HepG2 (cell line): ENCODE measurements around the gene SCNM1. TPM values are rescaled to one million over a fixed set of nuclear protein-coding genes. Genes with fewer than 3 reads are reported as not detected.

ENCODE experiments used
- JUNB ChIP-seq: sonication (generic); formaldehyde crosslinking; IDR thresholded peaks from 2 replicates; pipeline ENCODE4 v1.8.0; 2022; ENCODE audit warnings: missing genetic modification reagents, mild to moderate bottlenecking, borderline replicate concordance
- MBNL3 ChIP-seq: fragments of 250-450 bp; sonication (Bioruptor Pico); conservative IDR thresholded peaks from 2 replicates; pipeline ENCODE4 v1.8.0; 2022; ENCODE audit warnings: mild to moderate bottlenecking, inconsistent platforms
- MIXL1 ChIP-seq: IDR thresholded peaks from 2 replicates; pipeline ENCODE4 v1.6.1; 2016
- NFIB ChIP-seq: sonication (generic); formaldehyde crosslinking; IDR thresholded peaks from 2 replicates; pipeline ENCODE4 v1.9.0; 2021; ENCODE audit warnings: missing genetic modification reagents, mild to moderate bottlenecking, borderline replicate concordance
- POLR2AphosphoS5 ChIP-seq: IDR thresholded peaks from 2 replicates; pipeline ENCODE4 v1.6.1; 2012; ENCODE audit warnings: low read depth, low read length
- SOX6 ChIP-seq, 2 experiments: fragments of 450-650 bp in 1 of 2; sonication (generic) in 1 of 2; formaldehyde crosslinking in 1 of 2; IDR thresholded peaks; 2 replicates each; pipeline versions ENCODE4 v1.4.0 to v1.6.1; 2017 to 2020; ENCODE audit warnings: antibody characterized with exemption in 1 of 2, mild to moderate bottlenecking in 1 of 2, missing genetic modification reagents in 1 of 2
- ZBTB38 ChIP-seq: sonication (generic); formaldehyde crosslinking; IDR thresholded peaks from 2 replicates; pipeline ENCODE4 v1.5.1; 2020; ENCODE audit warnings: mild to moderate bottlenecking, missing genetic modification reagents
- ZGPAT ChIP-seq: IDR thresholded peaks from 2 replicates; pipeline ENCODE4 v1.6.1; 2016; ENCODE audit warnings: mild to moderate bottlenecking
- ZNF225 ChIP-seq: sonication (generic); formaldehyde crosslinking; IDR thresholded peaks from 2 replicates; pipeline ENCODE4 v1.4.0; 2020; ENCODE audit warnings: mild to moderate bottlenecking, missing genetic modification reagents
- ZNF264 ChIP-seq: sonication (generic); formaldehyde crosslinking; IDR thresholded peaks from 2 replicates; pipeline ENCODE4 v1.4.0; 2020; ENCODE audit warnings: missing genetic modification reagents
- ZNF691 ChIP-seq: sonication (generic); formaldehyde crosslinking; IDR thresholded peaks from 2 replicates; pipeline ENCODE4 v1.4.0; 2020; ENCODE audit warnings: missing genetic modification reagents, low read depth, mild to moderate bottlenecking, borderline replicate concordance
- polyA plus RNA-seq, 8 experiments: library from polyadenylated mRNA; depleted of rRNA in 3 of 8; stranded (reverse) in 7 of 8; unstranded in 1 of 8; fragments of >200 nt; fragmentation: Illumina TruSeq in 4 of 8; extraction: Trizol in 4 of 8; gene quantifications; 2 replicates each; pipeline versions ENCODE4 v1.2.1 to v1.2.3, GENCODE V29; 2011 to 2016; ENCODE audit warnings: low read depth in 4 of 8, missing spikeins in 1 of 8, mixed read lengths in 1 of 8; ENCODE audit not compliant: insufficient read depth in 1 of 8
- total RNA-seq, 5 experiments: library from RNA; depleted of rRNA; stranded (reverse); fragments of >200 nt; fragmentation: Illumina TruSeq; extraction: Trizol; gene quantifications; 2 replicates each; pipeline ENCODE4 v1.2.3, GENCODE V29; 2016; ENCODE audit warnings: low read depth in 1 of 5
- TF ChIP-seq, protein P1 (sequence below): sonication (generic); formaldehyde crosslinking; IDR thresholded peaks from 2 replicates; pipeline ENCODE4 v1.5.1; 2020; ENCODE audit warnings: missing genetic modification reagents, mild to moderate bottlenecking, borderline replicate concordance
- TF ChIP-seq, protein P2 (sequence below), 2 experiments: sonication (generic) in 1 of 2; formaldehyde crosslinking in 1 of 2; IDR thresholded peaks; 2 replicates each; pipeline versions ENCODE4 v1.6.1 to v1.9.0; 2014 to 2022; ENCODE audit warnings: antibody characterized with exemption in 1 of 2, borderline replicate concordance in 1 of 2, inconsistent platforms in 1 of 2, low read depth in 1 of 2, missing genetic modification reagents in 1 of 2
- TF ChIP-seq, protein P3 (sequence below): sonication (generic); formaldehyde crosslinking; IDR thresholded peaks from 2 replicates; pipeline ENCODE4 v1.4.0; 2020; ENCODE audit warnings: missing genetic modification reagents, borderline replicate concordance

Gene SCNM1
- total and polyA plus RNA-seq, 2 of the 13 experiments (the other 11 are each of a cell fraction or from before 2014, with no cell fraction given) = 16.3 to 31.5 TPM

DNA sequence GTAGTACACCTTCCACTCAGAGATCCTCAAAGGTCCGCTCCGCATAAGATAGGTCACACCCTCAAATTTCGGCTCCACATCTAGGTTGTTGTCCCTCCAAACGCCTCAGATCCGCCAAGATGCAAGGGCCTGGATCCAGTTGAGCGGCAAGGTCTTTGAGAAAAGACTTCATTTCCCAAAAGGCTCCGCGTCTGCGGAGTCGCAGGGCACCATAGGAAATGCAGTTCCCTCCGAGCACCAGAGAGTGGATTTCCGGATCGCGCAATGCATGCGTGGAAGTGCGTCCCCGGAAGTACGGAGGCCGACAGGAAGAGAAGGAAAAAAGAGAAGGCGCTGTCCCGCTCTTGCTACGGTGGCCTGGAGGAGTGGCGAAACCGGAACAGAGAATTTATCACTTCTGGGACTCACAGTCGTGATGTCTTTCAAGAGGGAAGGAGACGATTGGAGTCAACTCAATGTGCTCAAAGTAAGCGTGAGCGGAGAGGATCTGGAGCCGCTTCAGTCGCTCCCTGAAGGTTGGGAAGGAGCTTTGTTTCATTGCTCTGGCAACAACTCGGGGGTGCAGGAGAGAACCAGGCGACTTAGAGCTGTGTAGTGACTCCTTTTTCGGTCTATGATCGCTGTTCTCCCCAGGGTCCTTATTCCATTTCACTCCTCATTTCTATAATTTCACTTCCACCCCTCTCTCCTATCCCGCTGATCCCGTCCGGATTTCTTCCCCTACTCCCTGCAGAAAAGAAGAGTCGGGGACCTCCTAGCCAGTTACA lies at the start of gene SCNM1, which contains the start of gene LYSMD1 (continued):
- TF ChIP-seq JUNB (CRISPR knock-in tag) = no peak
- TF ChIP-seq, protein P1, sequence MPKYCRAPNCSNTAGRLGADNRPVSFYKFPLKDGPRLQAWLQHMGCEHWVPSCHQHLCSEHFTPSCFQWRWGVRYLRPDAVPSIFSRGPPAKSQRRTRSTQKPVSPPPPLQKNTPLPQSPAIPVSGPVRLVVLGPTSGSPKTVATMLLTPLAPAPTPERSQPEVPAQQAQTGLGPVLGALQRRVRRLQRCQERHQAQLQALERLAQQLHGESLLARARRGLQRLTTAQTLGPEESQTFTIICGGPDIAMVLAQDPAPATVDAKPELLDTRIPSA (CRISPR knock-in tag) = no peak
- TF ChIP-seq NFIB = no peak
- TF ChIP-seq, protein P2, sequence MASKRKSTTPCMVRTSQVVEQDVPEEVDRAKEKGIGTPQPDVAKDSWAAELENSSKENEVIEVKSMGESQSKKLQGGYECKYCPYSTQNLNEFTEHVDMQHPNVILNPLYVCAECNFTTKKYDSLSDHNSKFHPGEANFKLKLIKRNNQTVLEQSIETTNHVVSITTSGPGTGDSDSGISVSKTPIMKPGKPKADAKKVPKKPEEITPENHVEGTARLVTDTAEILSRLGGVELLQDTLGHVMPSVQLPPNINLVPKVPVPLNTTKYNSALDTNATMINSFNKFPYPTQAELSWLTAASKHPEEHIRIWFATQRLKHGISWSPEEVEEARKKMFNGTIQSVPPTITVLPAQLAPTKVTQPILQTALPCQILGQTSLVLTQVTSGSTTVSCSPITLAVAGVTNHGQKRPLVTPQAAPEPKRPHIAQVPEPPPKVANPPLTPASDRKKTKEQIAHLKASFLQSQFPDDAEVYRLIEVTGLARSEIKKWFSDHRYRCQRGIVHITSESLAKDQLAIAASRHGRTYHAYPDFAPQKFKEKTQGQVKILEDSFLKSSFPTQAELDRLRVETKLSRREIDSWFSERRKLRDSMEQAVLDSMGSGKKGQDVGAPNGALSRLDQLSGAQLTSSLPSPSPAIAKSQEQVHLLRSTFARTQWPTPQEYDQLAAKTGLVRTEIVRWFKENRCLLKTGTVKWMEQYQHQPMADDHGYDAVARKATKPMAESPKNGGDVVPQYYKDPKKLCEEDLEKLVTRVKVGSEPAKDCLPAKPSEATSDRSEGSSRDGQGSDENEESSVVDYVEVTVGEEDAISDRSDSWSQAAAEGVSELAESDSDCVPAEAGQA (IDR thresholded peaks at IDR 0.05; ENCODE audit: low read depth) = peak; percentile 54; the same call in 1 of the 2 replicates
- TF ChIP-seq, protein P2 (CRISPR knock-in tag; IDR thresholded peaks at IDR 0.05; ENCODE audit: borderline replicate concordance) = no peak
- TF ChIP-seq ZNF264 (CRISPR knock-in tag) = no peak
- TF ChIP-seq SOX6 (IDR thresholded peaks at IDR 0.05) = no peak
- peak; percentile 68; the same call in 1 of the 2 replicates for TF ChIP-seq SOX6 (CRISPR knock-in tag; IDR thresholded peaks at IDR 0.05)
- TF ChIP-seq ZGPAT = peak; percentile 93
- TF ChIP-seq ZNF225 = no peak
- TF ChIP-seq ZNF691 = 0 out of 2 replicates have a peak, but pooled peaks have one; percentile 26
- TF ChIP-seq MIXL1 (CRISPR knock-in tag) = peak; percentile 67; the same call in 1 of the 2 replicates
- no peak for TF ChIP-seq MBNL3 (CRISPR knock-in tag)
- TF ChIP-seq, protein P3, sequence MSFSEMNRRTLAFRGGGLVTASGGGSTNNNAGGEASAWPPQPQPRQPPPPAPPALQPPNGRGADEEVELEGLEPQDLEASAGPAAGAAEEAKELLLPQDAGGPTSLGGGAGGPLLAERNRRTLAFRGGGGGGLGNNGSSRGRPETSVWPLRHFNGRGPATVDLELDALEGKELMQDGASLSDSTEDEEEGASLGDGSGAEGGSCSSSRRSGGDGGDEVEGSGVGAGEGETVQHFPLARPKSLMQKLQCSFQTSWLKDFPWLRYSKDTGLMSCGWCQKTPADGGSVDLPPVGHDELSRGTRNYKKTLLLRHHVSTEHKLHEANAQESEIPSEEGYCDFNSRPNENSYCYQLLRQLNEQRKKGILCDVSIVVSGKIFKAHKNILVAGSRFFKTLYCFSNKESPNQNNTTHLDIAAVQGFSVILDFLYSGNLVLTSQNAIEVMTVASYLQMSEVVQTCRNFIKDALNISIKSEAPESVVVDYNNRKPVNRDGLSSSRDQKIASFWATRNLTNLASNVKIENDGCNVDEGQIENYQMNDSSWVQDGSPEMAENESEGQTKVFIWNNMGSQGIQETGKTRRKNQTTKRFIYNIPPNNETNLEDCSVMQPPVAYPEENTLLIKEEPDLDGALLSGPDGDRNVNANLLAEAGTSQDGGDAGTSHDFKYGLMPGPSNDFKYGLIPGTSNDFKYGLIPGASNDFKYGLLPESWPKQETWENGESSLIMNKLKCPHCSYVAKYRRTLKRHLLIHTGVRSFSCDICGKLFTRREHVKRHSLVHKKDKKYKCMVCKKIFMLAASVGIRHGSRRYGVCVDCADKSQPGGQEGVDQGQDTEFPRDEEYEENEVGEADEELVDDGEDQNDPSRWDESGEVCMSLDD (CRISPR knock-in tag) = no peak
- peak; percentile 89 for TF ChIP-seq POLR2AphosphoS5
- 0 out of 2 replicates have a peak, but pooled peaks have one; percentile 66 for TF ChIP-seq ZBTB38
